Rectal smooth muscle tissue (tissue), 1 donor: ENCODE results near the gene SLC27A5.
A peak's percentile ranks its signal among the peaks of the same experiment; 100 is the strongest.
"Not testable (repeated sequence)": the region's sequence is repeated elsewhere in the genome, so short reads cannot be mapped to it uniquely, and the experiment has no call there.

ENCODE experiments used
- H3K27ac ChIP-seq: one replicate; pipeline ENCODE4 v1.7.0; 2013; ENCODE audit warnings: low read depth, low read length, inconsistent platforms
- H3K27me3 ChIP-seq: one replicate; pipeline ENCODE4 v1.7.0; 2013; ENCODE audit warnings: low read length; ENCODE audit not compliant: control insufficient read depth, insufficient read depth
- H3K36me3 ChIP-seq: one replicate; pipeline ENCODE4 v1.7.0; 2013; ENCODE audit warnings: low read length; ENCODE audit not compliant: control insufficient read depth, insufficient read depth
- H3K4me1 ChIP-seq: one replicate; pipeline ENCODE4 v1.7.0; 2013; ENCODE audit warnings: low read length; ENCODE audit not compliant: control insufficient read depth, insufficient read depth
- H3K4me3 ChIP-seq: one replicate; pipeline ENCODE4 v1.7.0; 2013; ENCODE audit warnings: low read length
- H3K9ac ChIP-seq: one replicate; pipeline ENCODE4 v1.7.0; 2013; ENCODE audit warnings: low read length

Gene SLC27A5

GRCh38 chr19:58545286-58546018 lies 33.7 kb upstream of the SLC27A5 start:
- Histone ChIP-seq H3K27ac (peak overlapping the region; percentile 86), H3K4me1 (peaks cover 13% of the 10 kb centered on the region), H3K27me3 (no peaks in the 10 kb centered on the region), H3K9ac (peak overlapping the region; percentile 42), H3K36me3 (peaks cover 36% of the 10 kb centered on the region), H3K4me3 (peak overlapping the region; percentile 74)

DNA sequence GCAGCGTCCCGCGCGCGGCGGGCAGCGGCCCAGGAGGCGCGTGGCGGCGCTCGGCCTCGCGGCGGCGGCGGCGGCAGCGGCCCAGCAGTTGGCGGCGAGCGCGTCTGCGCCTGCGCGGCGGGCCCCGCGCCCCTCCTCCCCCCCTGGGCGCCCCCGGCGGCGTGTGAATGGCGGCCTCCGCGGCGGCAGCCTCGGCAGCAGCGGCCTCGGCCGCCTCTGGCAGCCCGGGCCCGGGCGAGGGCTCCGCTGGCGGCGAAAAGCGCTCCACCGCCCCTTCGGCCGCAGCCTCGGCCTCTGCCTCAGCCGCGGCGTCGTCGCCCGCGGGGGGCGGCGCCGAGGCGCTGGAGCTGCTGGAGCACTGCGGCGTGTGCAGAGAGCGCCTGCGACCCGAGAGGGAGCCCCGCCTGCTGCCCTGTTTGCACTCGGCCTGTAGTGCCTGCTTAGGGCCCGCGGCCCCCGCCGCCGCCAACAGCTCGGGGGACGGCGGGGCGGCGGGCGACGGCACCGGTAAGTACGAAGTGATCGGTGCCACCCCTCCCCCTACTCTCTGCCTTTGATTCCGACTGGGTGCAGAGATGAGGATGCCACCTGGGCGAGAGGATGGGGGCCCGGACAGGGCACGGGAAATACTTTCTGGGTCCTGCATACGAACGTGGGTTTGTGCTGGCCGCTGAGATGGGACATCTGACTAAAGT lies 32.9 kb upstream of the SLC27A5 start:
- peak overlapping the region; percentile 74 for H3K4me3 ChIP-seq
- H3K4me1 ChIP-seq, result peaks cover 13% of the 10 kb centered on the region
- peaks cover 29% of the 10 kb centered on the region for H3K36me3 ChIP-seq
- peak overlapping the region; percentile 42 for H3K9ac ChIP-seq
- no peaks in the 10 kb centered on the region for H3K27me3 ChIP-seq
- H3K27ac ChIP-seq, result peak overlapping the region; percentile 86

DNA sequence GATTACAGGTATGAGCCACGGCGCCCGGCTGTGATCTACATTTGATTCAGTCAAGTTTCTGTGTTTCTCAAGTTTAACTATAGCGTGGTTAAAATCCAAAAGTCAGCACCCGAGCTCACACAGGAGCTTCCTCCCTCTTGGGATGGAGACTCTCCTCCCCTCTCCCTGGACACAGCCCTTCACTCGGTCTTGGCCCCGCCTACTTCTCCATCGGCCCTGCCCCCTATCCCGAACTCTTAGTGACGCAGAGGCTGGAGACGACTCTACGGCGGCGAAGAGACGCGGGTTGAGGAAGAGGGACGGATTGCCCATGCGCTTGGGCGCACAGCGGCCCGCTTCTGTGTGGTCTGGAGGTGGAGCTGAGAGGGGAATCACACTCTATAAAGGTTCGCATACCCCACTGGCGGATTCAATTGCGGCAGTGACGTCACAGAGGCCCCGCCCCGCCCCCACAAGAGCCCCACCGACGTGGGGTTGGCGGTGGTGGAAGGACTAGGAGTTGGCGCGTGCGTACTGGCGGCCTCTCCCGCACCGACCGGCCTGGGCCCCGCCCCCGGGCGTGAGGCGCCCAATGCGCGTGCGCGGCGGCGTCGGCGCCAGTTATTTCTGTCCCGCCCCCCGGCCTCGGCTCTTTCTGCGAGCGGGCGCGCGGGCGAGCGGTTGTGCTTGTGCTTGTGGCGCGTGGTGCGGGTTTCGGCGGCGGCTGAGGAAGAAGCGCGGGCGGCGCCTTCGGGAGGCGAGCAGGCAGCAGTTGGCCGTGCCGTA lies 32.2 kb upstream of the SLC27A5 start, which contains the start of gene TRIM28:
TSS of gene TRIM28 (plus strand) at position 239 of the 765 bp plus-strand sequence. CDS start 694 bp downstream, outside the sequence.
- Histone ChIP-seq H3K27ac (peak within 1 kb of the TSS; percentile 86), H3K4me1 (peaks cover 13% of the 10 kb centered on the region), H3K36me3 (peaks cover 21% of the 10 kb centered on the region), H3K4me3 (peak within 1 kb of the TSS; percentile 81), H3K27me3 (no peaks in the 10 kb centered on the region), H3K9ac (peak within 1 kb of the TSS; percentile 59)

DNA sequence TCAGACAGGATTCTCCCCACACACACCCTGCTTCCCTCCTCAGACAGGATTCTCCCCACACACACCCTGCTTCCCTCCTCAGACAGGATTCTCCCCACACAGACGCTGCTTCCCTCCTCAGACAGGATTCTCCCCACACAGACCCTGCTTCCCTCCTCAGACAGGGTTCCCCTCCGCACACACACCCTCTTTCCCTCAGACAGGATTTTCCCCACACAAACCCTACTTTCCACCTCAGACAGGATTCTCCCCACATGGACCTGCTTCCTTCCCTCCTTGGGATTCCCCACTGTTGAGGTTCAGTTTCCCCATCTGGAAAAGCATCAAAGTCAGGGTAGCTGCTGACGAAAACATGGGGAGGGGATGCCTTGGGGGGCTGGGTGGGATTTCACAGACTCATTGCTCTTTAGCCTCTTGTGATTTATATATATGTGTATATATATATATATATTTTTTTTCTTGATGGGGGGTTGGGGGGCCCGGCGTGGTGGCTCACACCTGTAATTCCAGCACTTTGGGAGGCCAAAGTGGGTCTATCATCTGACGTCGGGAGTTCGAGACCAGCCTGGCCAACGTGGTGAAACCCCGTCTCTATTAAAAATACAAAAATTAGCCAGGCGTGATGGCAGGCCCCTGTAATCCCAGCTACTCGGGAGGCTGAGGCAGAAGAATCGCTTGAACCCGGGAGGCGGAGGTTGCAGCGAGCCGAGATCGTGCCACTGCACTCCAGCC lies 31.0 kb upstream of the SLC27A5 start:
- H3K4me3 ChIP-seq, H3K36me3 ChIP-seq, H3K27me3 ChIP-seq, H3K9ac ChIP-seq: not testable (repeated sequence)
- peak overlapping the region; percentile 86 for H3K27ac ChIP-seq
- H3K4me1 ChIP-seq, result peaks cover 13% of the 10 kb centered on the region

DNA sequence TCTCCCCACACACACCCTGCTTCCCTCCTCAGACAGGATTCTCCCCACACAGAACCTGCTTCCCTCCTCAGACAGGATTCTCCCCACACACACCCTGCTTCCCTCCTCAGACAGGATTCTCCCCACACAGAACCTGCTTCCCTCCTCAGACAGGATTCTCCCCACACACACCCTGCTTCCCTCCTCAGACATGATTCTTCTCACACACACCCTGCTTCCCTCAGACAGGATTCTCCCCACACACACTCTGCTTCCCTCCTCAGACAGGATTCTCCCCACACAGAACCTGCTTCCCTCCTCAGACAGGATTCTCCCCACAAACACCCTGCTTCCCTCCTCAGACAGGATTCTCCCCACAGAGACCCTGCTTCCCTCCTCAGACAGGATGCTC lies 27.4 kb upstream of the SLC27A5 start:
- not testable (repeated sequence) for H3K4me1 ChIP-seq, H3K27ac ChIP-seq, H3K36me3 ChIP-seq, H3K27me3 ChIP-seq, H3K9ac ChIP-seq, H3K4me3 ChIP-seq

DNA sequence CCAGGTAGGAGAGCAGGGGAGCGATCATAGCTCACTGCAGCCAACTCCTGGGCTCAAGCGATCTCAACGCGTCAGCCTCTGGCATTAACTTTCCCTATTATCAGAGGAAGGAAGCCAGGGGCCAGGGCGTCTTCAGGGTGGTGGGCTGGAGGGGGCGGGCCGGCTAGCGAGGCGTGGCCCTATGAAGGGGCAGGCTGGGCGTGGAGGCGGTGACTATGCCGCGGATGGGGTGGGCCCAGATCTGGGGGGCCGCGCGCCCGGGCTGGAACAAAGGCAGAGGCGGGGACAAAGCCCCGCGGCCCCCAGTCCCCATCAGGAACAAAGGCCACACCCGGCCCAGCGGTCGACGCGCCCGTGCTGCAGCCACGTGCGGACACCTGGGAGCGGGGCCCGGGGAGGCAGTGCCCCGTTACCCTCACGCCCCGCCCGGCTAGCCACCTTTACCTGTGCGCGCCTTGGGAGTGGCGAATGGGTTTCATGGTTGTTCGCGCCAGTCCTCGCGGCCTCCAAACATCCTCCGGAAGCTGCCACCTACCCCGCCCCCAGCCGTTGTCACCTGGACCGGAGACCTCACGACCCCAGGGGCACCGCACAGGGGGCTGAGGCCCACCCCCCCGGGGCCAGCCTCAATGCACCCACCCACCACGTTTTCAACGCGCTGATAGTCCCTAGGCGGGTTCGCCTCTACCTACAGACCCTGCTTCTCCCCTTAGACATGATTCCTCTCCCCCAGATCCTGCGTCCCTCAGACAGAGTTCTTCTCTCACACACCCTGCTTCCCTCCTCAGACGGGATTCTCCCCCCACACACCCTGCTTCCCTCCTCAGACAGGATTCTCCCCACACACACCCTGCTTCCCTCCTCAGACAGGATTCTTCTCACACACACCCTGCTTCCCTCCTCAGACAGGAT lies 26.7 kb upstream of the SLC27A5 start:
- Histone ChIP-seq H3K27ac (no peak overlapping the region), H3K36me3 (no peaks in the 10 kb centered on the region), H3K27me3 (no peaks in the 10 kb centered on the region), H3K9ac (no peak overlapping the region), H3K4me1 (no peaks in the 10 kb centered on the region), H3K4me3 (peak overlapping the region; percentile 1)

DNA sequence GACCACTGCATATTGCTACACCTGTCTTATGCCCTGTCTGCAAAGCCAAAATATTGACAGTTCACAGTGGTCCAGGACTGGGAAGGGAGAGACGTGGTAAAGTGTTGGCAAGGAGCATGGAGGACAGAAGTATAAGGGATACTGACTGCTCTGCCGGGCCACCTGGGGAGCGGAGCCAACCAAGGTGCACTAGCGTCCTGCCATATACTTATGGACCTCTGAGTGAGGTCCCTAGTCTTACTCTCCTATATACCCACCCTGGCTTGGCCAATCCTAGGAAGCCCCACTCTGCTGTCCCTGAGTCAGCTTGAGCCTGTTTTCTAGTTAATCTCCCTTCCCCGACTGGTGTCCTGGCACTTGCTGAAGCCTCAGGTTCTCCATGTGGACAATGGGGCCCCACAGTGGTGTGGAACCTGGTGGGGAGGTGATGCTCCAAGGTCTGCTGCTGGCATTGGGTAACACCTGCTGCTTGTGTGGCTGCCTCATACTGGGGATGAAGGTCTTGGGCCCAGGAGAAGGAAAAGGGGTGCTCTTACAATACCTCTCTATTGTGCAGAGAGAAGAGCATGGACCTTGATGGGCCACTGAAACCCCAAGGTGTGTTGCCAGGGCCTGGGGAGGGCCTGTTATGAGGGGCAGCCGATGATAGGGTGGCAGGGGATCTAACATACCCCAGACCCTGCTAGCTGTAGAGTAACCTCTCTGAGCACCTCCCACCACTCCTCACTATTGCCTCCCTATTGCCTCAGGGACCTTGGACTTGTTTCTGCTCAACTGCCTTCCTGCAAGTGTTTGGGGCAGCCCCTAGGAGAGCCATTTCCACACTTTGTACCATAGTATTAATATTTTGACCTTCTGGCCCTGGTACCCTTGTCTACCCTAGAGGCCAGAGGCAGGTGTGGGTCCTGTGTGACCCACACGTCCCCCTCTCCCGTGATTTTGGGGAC lies 25.3 kb upstream of the SLC27A5 start:
- H3K27ac ChIP-seq, result no peak overlapping the region

DNA sequence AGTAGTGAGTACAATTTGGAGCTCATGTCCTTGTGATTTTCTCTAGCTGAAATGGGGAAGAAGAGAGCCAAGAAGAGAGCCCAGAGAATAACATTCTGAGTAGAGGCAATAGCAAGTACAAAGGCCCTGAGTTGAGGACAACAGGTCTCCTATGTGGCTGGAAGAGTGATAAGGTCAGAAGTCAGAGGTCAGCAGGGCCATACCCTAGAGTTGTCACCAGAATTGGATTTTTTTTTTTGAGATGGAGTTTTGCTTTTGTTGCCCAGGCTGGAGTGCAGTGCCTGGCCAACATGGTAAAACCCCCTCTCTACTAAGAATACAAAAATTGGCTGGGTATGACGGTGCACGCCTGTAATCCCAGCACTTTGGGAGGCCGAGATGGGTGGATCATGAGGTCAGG lies 24.1 kb upstream of the SLC27A5 start:
- Histone ChIP-seq H3K4me1 (no peaks in the 10 kb centered on the region), H3K4me3 (no peak overlapping the region), H3K27ac (no peak overlapping the region), H3K36me3 (no peaks in the 10 kb centered on the region), H3K9ac (no peak overlapping the region), H3K27me3 (no peaks in the 10 kb centered on the region)

More for the DNA sequence above, 25.3 kb upstream of the SLC27A5 start:
- Histone ChIP-seq H3K27me3 (no peaks in the 10 kb centered on the region), H3K9ac (no peak overlapping the region), H3K4me1 (no peaks in the 10 kb centered on the region), H3K4me3 (no peak overlapping the region), H3K36me3 (no peaks in the 10 kb centered on the region)

DNA sequence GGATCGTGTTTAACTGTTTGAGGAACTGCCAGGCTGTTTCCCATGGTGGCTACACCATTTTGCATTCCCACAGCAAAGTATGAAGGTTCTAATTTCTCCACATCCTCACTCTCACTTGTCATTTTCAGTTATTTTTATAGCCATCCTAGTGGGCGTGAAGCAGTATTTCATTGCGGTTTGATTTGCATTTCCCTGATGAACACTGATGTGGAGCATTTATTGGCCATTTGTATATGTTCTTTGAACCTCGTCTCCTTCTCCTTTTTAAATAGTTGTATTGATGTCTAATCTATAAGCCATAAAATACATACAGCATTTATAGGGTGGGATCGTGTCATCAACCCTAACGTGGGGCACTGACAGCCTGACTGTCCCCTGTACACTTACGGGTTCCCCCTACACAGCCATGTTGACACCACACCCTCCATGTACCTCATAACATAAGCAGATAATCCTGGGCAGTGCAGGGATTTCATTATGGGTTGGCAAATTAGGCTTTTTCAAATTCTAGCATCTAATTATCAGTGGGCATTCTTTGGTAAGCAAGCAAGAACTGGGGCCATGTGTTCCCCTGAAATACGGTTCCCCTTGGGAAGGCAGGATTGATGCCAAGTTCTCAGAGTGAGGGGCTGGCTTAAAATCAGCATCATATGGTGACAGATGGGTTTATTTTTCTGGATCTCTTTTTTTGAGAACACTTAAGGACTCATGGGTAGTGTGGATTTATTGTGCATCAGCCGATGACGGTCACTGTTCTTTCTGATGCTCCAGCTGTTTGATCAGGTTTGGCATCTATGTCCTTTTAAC lies 19.4 kb upstream of the SLC27A5 start:
- Histone ChIP-seq H3K27ac (no peak overlapping the region), H3K4me3 (no peak overlapping the region), H3K4me1 (no peaks in the 10 kb centered on the region), H3K9ac (no peak overlapping the region), H3K27me3 (no peaks in the 10 kb centered on the region), H3K36me3 (no peaks in the 10 kb centered on the region)

DNA sequence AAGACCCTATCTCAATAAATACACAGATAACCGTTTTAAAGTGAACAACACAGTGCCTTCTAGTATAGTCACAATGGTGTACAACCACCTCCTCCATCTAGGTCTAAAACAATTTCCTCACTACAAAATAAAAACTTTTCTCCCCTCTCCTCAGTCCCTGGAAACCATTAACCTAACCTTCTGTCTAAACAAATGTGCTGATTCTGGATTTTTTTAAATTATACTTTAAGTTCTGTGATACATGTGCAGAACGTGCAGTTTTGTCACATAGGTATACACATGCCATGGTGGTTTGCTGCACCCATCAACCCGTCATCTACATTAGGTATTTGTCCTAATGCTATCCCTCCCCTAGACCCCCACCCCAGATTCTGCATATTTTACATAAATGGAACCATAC lies 17.6 kb upstream of the SLC27A5 start:
- no peaks in the 10 kb centered on the region for H3K27me3 ChIP-seq
- no peak overlapping the region for H3K9ac ChIP-seq
- no peaks in the 10 kb centered on the region for H3K4me1 ChIP-seq
- H3K36me3 ChIP-seq, result no peaks in the 10 kb centered on the region
- no peak overlapping the region for H3K4me3 ChIP-seq
- H3K27ac ChIP-seq, result no peak overlapping the region
